GM12864 (cell line): ENCODE measurements around the gene RETREG1.
"Not testable (repeated sequence)": the region's sequence is repeated elsewhere in the genome, so short reads cannot be mapped to it uniquely, and the experiment has no call there.

Source experiments
- DNase-seq: peaks from one replicate; pipeline ENCODE4 v3.0.0-alpha.2; 2011; ENCODE audit warnings: low read depth
- H3K4me3 ChIP-seq: 2 replicates; pipeline ENCODE4 v1.5.1; 2011; ENCODE audit warnings: mild to moderate bottlenecking, low read depth, low read length, control low read depth
- TF ChIP-seq, protein P1 (sequence below): IDR thresholded peaks from 2 replicates; pipeline ENCODE4 v1.5.1; 2011; ENCODE audit warnings: low read depth, mild to moderate bottlenecking, moderate library complexity, low read length, control low read depth, inconsistent platforms; ENCODE audit errors: missing control alignments

Gene RETREG1

DNA sequence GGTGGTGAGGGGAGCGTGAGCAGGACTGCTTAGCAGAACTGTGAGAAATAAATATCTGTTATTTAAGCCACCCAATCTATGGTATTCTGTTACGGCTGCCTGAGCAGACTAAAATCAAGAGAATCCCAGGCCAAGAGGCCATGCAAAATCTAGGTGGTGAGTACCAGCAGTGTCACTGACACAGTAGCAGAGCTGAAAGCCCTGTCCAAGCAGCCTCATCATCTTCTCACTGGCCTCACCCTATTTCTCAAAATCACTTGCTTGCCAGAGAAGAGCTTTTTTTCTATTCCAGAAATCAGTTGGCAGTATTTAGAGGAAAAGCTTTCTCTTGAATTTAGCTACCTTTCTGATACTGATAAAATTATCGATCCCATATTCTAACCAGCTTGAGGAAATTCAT is 68.0 kb downstream of the RETREG1 start:
- DNase-seq, result no peak
- no peak overlapping the region for H3K4me3 ChIP-seq
- TF ChIP-seq, protein P1, sequence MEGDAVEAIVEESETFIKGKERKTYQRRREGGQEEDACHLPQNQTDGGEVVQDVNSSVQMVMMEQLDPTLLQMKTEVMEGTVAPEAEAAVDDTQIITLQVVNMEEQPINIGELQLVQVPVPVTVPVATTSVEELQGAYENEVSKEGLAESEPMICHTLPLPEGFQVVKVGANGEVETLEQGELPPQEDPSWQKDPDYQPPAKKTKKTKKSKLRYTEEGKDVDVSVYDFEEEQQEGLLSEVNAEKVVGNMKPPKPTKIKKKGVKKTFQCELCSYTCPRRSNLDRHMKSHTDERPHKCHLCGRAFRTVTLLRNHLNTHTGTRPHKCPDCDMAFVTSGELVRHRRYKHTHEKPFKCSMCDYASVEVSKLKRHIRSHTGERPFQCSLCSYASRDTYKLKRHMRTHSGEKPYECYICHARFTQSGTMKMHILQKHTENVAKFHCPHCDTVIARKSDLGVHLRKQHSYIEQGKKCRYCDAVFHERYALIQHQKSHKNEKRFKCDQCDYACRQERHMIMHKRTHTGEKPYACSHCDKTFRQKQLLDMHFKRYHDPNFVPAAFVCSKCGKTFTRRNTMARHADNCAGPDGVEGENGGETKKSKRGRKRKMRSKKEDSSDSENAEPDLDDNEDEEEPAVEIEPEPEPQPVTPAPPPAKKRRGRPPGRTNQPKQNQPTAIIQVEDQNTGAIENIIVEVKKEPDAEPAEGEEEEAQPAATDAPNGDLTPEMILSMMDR, result no peak

DNA sequence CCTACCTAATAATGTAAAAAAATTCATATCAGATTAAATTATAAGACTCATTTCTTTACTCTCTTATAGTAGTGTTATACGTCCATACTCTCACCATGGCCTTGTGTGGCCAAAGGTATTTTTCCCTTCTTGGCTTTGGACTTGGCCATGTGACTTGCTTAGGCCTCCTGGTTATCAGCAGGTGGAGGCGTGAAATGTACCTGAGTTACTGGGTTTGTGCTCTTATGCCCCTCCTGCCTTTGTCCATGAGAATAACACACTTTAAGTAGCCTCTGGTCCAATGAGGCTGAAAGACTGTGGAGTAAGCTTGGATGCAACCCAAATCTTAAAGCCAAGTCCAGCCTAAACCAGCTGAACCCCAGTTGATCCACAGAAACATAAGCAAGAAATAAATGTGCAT is 68.7 kb downstream of the RETREG1 start:
- TF ChIP-seq, protein P1, result no peak
- H3K4me3 ChIP-seq, result no peak overlapping the region
- no peak for DNase-seq

DNA sequence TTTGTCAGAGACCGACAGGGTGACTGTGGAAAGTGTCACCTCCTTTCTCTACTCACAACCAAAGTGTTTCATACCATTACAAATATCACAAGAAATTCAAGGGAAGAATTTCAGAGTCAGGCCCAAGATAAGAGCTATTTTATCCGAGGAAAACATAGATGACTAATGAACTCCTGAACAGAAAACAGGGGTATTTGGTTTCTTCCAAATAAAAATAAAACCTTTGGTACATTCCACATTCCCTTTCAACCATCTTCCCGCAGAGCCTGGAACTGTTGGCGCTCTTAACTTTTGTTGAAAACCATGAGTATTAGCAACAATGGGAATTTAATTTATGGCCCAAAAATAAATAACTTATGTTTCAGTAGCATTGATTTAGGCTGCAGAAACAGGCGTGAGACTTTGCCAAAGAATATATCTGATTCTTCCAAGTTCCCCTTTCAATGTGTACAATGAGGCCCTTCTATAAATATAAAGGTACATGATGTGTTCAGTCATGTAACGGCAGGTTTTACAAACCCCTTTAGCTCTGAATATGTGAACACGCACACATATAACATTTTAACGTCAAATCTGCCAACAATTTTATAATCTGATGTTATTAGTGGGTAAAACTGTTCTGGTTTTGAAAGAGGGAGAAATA is 69.5 kb downstream of the RETREG1 start:
- TF ChIP-seq, protein P1, result no peak
- no peak overlapping the region for H3K4me3 ChIP-seq
- no peak for DNase-seq

DNA sequence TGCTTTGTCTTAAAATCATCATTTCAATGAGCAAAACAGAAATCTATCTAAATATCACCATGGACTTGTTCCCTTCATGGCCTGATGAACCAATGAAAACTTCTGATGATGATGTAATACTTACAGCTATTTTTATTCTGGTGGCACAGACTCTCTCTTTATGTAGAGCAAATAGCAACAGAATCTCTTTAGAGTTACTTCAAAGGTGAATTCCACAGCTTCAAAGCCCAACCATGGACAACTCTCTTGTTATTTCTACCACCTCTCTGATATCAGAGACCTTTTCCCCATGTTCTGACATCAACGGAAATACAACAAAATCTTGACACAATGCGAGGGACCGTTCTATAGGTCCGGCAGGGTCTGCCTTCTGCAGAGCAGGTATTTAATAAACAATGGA is 70.1 kb downstream of the RETREG1 start:
- no peak for DNase-seq
- TF ChIP-seq, protein P1, result no peak
- H3K4me3 ChIP-seq, result no peak overlapping the region

DNA sequence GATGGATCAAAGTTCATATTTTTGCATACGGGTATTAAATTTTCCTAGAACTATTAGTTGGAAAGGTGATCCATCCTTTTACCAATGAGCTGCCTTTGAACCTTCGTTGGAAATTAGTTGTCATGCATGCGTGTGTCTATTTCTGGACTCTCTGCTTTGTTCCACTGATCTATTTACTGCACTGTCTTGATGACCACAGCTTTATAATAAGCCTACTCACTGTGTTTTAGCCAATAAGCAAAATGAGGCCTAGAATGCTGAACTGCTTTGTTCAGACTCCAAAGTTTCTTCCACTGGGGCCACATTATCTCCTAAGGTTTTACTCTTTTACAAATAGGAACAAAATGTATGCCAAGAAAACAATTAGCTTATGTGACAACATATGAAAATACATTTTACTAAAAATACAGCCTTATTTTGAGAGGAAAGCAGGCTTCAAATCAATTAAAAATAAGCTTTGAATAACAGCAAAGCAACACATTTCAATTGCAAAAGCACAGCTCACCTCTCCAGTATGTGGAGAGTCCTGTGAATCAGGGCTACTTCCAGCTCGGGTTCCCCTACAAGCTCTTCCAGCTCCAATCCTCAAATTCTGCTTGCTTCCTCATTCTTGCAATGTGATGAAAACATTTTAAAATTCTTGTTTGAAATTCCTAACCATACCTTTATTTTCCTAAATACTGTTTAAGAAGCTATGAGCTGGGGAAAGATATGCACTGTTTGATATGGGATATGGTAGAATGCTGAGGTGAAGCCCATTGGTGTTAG is 72.0 kb downstream of the RETREG1 start:
- TF ChIP-seq, protein P1, result no peak
- no peak for DNase-seq
- H3K4me3 ChIP-seq, result no peak overlapping the region

DNA sequence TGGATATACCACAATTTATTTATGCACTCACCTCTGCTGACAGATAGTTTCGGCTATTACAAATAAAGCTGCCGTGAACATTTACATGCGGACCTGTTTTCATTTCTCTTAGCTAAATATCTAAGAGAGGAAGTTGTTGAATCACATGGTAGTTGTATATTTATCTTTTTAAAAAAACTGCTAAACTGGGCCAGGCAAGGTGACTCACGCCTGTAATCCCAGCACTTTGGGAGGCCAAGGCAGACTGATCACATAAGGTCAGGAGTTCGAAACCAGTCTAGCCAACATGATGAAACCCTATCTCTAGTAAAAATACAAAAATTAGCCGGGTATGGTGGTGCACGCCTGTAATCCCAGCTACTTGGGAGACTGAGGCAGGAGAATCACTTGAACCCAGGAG is 73.6 kb downstream of the RETREG1 start:
- H3K4me3 ChIP-seq, DNase-seq: not testable (repeated sequence)

DNA sequence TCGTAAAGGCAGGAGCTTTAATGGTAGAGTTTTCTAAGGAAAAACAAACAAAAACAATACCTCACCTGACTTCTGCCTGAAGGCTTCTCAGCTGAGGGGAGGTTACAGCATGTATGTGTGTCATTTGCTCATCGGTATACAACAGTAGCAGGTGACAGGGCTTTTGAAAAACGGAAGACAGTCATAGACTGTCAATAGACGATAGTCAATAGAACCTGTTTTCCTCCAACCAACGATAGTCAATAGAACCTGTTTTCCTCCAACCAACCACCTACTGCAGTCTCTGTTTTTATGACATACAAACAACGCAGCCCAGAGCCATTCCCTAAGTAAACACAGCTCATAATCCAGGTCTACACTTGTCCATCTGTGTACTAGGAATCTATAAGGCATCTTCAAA is 74.6 kb downstream of the RETREG1 start:
- no peak for DNase-seq
- TF ChIP-seq, protein P1, result no peak
- H3K4me3 ChIP-seq, result no peak overlapping the region

DNA sequence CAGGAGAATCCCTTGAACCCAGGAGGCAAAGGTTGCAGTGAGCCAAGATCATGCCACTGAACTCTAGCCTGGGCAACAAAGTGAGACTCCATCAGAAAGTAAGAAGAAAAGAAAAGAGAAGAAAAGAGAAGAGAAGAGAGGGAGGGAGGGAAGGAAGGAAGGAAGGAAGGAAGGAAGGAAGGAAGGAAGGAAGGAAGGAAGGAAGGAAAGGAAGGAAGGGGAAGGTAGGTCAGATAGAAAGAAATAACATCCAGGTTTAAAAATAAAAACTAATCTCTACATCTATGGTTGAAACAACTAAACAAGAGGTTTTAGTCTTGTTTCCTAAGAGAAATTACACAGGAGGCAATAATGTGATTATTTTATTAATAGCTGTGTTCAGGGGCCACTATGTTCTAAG is 75.2 kb downstream of the RETREG1 start:
- not testable (repeated sequence) for DNase-seq, H3K4me3 ChIP-seq
